Loucy (cell line): Measurements from ENCODE around the gene STOML3.

Experiments used
- H2AFZ ChIP-seq: fragments of 200-600 bp; sonication (generic); 2 replicates; pipeline ENCODE4 v1.6.0; 2016; ENCODE audit warnings: antibody characterized with exemption, mild to moderate bottlenecking, low read length, moderate library complexity
- H3F3A ChIP-seq: fragments of 200-600 bp; 2 replicates; pipeline ENCODE4 v1.6.0; 2016; ENCODE audit warnings: antibody characterized with exemption, low read depth, mild to moderate bottlenecking
- H3K27me3 ChIP-seq: fragments of 200-600 bp; sonication (generic); 2 replicates; pipeline ENCODE4 v1.6.1; 2014; ENCODE audit warnings: low read length, mild to moderate bottlenecking; ENCODE audit not compliant: insufficient read depth, poor library complexity, severe bottlenecking
- H3K36me3 ChIP-seq: fragments of 200-600 bp; sonication (generic); 2 replicates; pipeline ENCODE4 v1.6.1; 2016; ENCODE audit warnings: low read length; ENCODE audit not compliant: insufficient read depth
- H3K4me1 ChIP-seq: fragments of 200-600 bp; sonication (generic); 2 replicates; pipeline ENCODE4 v1.5.1; 2014; ENCODE audit warnings: low read length, mild to moderate bottlenecking; ENCODE audit not compliant: insufficient read depth, poor library complexity, severe bottlenecking
- H3K4me2 ChIP-seq: fragments of 200-600 bp; sonication (generic); 2 replicates; pipeline ENCODE4 v1.6.0; 2014; ENCODE audit warnings: antibody characterized with exemption, low read length, low read depth, mild to moderate bottlenecking; ENCODE audit not compliant: poor library complexity, severe bottlenecking
- H3K4me3 ChIP-seq: fragments of 200-600 bp; sonication (generic); 2 replicates; pipeline ENCODE4 v1.5.1; 2014; ENCODE audit warnings: low read length, mild to moderate bottlenecking, mixed read lengths; ENCODE audit not compliant: poor library complexity, severe bottlenecking
- H3K79me2 ChIP-seq: fragments of 200-600 bp; sonication (generic); 2 replicates; pipeline ENCODE4 v1.6.1; 2014; ENCODE audit warnings: low read length; ENCODE audit not compliant: insufficient read depth
- H3K9ac ChIP-seq: fragments of 200-600 bp; sonication (generic); 2 replicates; pipeline ENCODE4 v1.6.0; 2014; ENCODE audit warnings: mild to moderate bottlenecking, low read depth, low read length, moderate library complexity; ENCODE audit not compliant: poor library complexity, severe bottlenecking
- H3K9me2 ChIP-seq: fragments of 200-600 bp; sonication (generic); replicated peaks from 2 replicates; pipeline ENCODE4 v1.6.1; 2016; ENCODE audit warnings: low read depth, low read length, mixed read lengths
- H3K9me3 ChIP-seq: fragments of 200-600 bp; sonication (generic); 2 replicates; pipeline ENCODE4 v1.6.1; 2014; ENCODE audit warnings: mild to moderate bottlenecking, antibody characterized with exemption, low read length, low read depth; ENCODE audit not compliant: insufficient read depth
- H4K20me1 ChIP-seq: fragments of 200-600 bp; sonication (generic); 2 replicates; pipeline ENCODE4 v1.6.0; 2014; ENCODE audit warnings: antibody characterized with exemption, low read length, mild to moderate bottlenecking; ENCODE audit not compliant: insufficient read depth, poor library complexity, severe bottlenecking
- EZH2phosphoT487 ChIP-seq: fragments of 200-600 bp; IDR thresholded peaks from 2 replicates; pipeline ENCODE4 v1.6.1; 2018; ENCODE audit warnings: antibody characterized with exemption, mild to moderate bottlenecking, moderate library complexity, borderline replicate concordance
- TF ChIP-seq, protein P1 (sequence below): fragments of 200-600 bp; sonication (generic); conservative IDR thresholded peaks from 2 replicates; pipeline ENCODE4 v1.5.1; 2014; ENCODE audit warnings: mild to moderate bottlenecking, antibody characterized with exemption, low read length

The STOML3 gene

DNA sequence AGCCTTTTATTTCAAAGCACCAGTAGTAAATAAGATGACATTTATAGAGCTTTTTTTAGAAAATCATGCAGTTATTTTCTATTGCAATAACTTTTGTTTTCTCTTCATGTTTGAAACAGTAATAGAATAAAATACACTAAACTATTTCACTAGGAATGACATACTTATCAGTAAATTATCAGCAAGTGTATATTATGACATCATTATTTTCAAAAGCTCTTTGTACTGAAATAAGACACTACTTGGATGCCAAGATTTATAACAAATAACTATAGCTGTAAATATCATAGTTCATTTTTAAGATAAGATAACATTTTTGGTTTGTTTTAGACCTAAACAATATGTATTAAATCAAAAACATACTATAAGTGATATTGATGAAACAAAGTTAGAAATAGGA lies 56.8 kb downstream of the STOML3 start:
- no peak for TF ChIP-seq EZH2phosphoT487

DNA sequence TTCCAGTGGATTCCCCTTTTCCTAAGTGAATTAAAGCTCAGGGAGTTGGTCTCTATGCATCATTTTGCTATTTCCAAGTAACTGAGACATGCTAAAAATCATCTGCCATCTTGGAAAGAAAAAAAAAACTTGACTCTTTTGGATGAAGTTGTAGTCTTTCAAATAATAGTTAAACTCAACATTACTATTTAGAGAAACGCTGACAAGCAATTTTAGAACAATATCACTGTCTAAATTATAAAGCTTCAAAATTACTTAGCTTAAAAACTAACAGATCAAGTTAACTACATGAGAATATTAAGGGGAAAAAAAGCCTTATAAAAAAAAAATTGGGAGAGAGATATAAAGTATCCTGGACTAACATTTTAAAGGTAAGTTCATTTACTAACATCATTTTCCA lies 68.5 kb downstream of the STOML3 start:
- no peak overlapping the region for H3K4me2 ChIP-seq
- H3K4me1 ChIP-seq, result no peaks in the 10 kb centered on the region
- TF ChIP-seq EZH2phosphoT487, result no peak
- TF ChIP-seq, protein P1, sequence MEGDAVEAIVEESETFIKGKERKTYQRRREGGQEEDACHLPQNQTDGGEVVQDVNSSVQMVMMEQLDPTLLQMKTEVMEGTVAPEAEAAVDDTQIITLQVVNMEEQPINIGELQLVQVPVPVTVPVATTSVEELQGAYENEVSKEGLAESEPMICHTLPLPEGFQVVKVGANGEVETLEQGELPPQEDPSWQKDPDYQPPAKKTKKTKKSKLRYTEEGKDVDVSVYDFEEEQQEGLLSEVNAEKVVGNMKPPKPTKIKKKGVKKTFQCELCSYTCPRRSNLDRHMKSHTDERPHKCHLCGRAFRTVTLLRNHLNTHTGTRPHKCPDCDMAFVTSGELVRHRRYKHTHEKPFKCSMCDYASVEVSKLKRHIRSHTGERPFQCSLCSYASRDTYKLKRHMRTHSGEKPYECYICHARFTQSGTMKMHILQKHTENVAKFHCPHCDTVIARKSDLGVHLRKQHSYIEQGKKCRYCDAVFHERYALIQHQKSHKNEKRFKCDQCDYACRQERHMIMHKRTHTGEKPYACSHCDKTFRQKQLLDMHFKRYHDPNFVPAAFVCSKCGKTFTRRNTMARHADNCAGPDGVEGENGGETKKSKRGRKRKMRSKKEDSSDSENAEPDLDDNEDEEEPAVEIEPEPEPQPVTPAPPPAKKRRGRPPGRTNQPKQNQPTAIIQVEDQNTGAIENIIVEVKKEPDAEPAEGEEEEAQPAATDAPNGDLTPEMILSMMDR, result no peak
- H3K9ac ChIP-seq, result no peak overlapping the region
- no peaks in the 10 kb centered on the region for H3K9me3 ChIP-seq
- H2AFZ ChIP-seq, result no peak overlapping the region
- H3K4me3 ChIP-seq, result no peak overlapping the region
- no peaks in the 10 kb centered on the region for H4K20me1 ChIP-seq
- H3K27me3 ChIP-seq, result no peaks in the 10 kb centered on the region
- H3K79me2 ChIP-seq, result no peaks in the 10 kb centered on the region
- H3F3A ChIP-seq, result no peaks in the 10 kb centered on the region
- no peaks in the 10 kb centered on the region for H3K9me2 ChIP-seq
- H3K36me3 ChIP-seq, result no peaks in the 10 kb centered on the region

More for the DNA sequence above, 56.8 kb downstream of the STOML3 start:
- no peaks in the 10 kb centered on the region for H3K9me3 ChIP-seq
- H4K20me1 ChIP-seq, result no peaks in the 10 kb centered on the region
- H3K9me2 ChIP-seq, result no peaks in the 10 kb centered on the region
- no peak overlapping the region for H3K9ac ChIP-seq
- H3K4me2 ChIP-seq, result no peak overlapping the region
- no peak overlapping the region for H2AFZ ChIP-seq
- H3K4me1 ChIP-seq, result no peaks in the 10 kb centered on the region
- H3K27me3 ChIP-seq, result no peaks in the 10 kb centered on the region
- no peaks in the 10 kb centered on the region for H3K36me3 ChIP-seq
- no peaks in the 10 kb centered on the region for H3K79me2 ChIP-seq
- H3F3A ChIP-seq, result no peaks in the 10 kb centered on the region
- no peak overlapping the region for H3K4me3 ChIP-seq

DNA sequence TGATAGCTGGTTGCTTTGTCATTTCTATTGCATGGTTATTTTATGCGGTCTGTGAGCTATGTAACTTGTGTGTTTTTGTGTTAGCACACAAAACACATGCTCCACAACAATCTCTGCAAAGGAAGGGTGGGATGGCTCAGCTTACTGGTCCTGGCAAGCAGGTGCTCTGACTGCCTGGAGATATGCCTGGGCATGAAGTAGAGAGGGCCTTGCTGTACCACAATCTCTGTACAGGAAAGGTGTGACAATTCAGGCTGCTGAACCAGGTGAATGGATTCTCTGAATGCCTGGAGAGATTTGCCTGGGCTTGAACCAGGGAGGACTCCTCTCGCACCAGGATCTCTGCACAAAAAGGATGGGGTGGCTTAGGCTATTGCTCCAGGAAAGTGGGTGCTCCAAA lies 69.5 kb downstream of the STOML3 start:
- H3K4me3 ChIP-seq, result no peak overlapping the region
- H3K36me3 ChIP-seq, result no peaks in the 10 kb centered on the region
- H3K9me3 ChIP-seq, result no peaks in the 10 kb centered on the region
- H3K9ac ChIP-seq, result no peak overlapping the region
- no peak overlapping the region for H2AFZ ChIP-seq
- no peaks in the 10 kb centered on the region for H3K9me2 ChIP-seq
- no peak overlapping the region for H3K4me2 ChIP-seq
- no peaks in the 10 kb centered on the region for H3K27me3 ChIP-seq
- no peaks in the 10 kb centered on the region for H3K4me1 ChIP-seq
- H3K79me2 ChIP-seq, result no peaks in the 10 kb centered on the region
- no peak for TF ChIP-seq EZH2phosphoT487
- TF ChIP-seq, protein P1, result no peak
- H3F3A ChIP-seq, result no peaks in the 10 kb centered on the region
- H4K20me1 ChIP-seq, result no peaks in the 10 kb centered on the region
